Testis (tissue), 2 donors: ENCODE data around the gene SNN.

Experiments
- CTCF ChIP-seq, 3 experiments: fragments of 450-650 bp in 2 of 3; fragments of 200-600 bp in 1 of 3; sonication (generic) in 1 of 3; IDR thresholded peaks; one replicate each; pipeline ENCODE4 v1.5.1; 2016 to 2019; ENCODE audit warnings: antibody characterized with exemption in 3 of 3, mild to moderate bottlenecking in 2 of 3, moderate library complexity in 1 of 3
- POLR2A ChIP-seq: fragments of 450-650 bp; IDR thresholded peaks from one replicate; pipeline ENCODE4 v1.6.1; 2017; ENCODE audit warnings: antibody characterized with exemption, mild to moderate bottlenecking, moderate library complexity

GRCh38 chr16:11673091-11674000 is 5.1 kb downstream of the SNN start:
- TF ChIP-seq CTCF (IDR thresholded peaks at IDR 0.05) (no peak), POLR2A (no peak)
